NCI-H187 treated with DMSO at 0.1 percent for 48 hours (cell line): Measurements from ENCODE around the gene UBA52.
"Not testable (repeated sequence)": the region's sequence is repeated elsewhere in the genome, so short reads cannot be mapped to it uniquely, and the experiment has no call there.

Experiments used
- DNase-seq: peaks from one replicate; lab custom pipeline; 2025; lab: John Stamatoyannopoulos, UW

Gene UBA52

DNA sequence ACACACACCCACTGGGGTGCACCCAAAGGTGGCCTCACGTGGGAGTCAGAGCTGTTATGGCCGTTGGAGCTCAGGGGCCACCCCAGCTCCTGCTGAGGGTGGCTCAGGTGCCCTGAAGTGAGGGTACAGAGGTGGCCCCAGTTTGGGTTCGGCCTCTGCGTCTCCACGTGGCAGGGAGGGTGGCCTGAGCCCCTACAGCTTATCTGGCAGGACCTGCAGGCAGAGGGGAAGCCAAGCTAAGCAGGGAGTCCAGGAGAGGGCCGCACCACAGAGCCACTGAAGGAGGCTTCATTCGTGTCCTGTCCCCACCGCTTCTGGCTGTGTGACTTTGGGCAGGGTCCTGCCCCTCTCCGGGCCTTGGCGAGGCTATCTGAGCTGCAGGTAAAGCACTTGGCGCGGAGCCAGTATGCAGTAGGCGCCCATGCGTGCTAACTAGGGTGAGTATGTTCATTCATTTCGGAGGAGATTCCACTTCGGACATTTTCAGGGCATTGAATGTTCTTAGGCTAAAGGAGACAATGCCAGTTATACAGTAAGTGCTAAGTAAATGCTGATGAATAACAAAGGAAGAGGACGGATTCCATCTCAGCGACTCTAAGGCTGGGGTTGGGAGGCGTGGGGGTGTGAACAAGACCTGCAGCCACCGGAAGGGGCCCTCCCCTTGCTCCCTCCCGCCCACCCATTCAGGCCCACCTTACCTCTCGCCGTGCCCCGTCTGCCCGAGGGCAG is 21.9 kb downstream of the UBA52 start:
- DNase-seq, result no peak

- DNase-seq, result no peak
Measured at GRCh38 chr19:18594096-18594823, 22.6 kb downstream of the UBA52 start.

DNA sequence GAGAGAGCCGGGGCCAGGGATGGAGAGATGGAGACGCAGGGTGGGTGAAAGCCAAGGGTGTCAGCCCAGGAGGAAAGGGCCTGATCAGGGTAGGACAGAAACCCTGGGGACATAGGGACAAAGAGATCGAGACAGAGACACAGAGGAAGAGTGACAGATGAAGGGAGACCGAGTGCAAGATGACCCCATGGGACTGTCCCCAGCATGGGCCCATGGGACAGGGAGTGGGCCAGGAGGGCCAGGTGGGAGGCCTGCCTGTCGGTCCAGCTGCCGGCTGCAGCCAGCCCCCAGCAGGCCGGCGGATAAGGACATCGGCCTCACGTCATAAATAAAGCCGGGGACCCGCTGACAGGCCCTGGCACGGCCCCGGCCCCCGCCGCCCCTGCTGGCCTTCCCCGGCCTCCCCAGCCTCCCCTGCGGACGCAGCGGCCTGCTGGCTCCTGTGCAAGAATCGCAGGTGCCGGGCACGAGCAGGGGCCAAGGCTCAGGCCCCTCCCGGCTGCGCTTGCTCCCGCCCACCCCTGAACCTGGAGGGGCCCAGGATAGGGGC is 23.2 kb downstream of the UBA52 start:
- no peak for DNase-seq

DNA sequence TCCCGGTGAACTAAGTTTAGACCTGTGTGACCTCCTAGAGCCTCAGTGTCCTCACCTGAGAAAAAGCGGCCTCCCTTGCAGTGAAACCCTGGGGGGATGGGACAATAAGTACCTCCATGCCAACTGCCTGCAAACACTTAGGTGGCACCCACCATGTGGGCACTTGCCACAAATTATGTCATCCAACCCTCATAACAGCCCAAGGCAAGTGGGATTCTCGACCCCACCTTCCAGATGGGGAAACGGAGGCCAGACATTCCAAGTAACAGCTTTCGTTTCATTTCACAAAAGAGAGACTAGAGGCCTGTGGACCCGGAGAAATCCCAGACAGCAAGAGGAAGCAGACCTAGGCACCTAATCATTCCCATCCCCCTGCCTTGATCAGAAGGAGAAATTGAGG is 23.8 kb downstream of the UBA52 start:
- DNase-seq, result no peak

DNA sequence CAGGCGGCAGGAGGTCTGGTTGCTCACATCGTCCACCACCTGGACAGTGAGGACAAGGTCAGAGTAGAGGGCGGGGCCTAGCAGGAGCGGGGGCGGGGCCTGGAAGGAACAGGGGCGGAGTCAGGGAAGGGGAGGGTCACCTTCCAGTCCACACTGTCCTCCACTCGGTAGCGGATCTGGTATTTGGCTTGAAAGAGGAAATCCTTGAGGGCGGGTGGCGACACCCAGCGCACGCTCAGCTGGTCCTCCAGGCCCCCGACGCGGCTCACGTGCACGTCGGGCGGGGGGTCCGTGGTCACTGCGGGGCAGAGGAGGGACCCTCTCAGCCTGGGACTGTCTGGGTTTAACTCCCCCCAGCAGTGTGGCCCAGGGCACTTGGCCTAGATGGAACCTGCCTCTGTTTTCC is 25.1 kb downstream of the UBA52 start:
- no peak for DNase-seq

- DNase-seq, result no peak
Measured at GRCh38 chr19:18597809-18598660, 26.4 kb downstream of the UBA52 start.

GRCh38 chr19:18599485-18599884 is 27.8 kb downstream of the UBA52 start:
- no peak for DNase-seq

- not testable (repeated sequence) for DNase-seq
Measured at GRCh38 chr19:18600692-18601397, 29.2 kb downstream of the UBA52 start.

GRCh38 chr19:18601875-18602274 is 30.2 kb downstream of the UBA52 start:
- DNase-seq, result no peak

- DNase-seq, result no peak
Measured at GRCh38 chr19:18603255-18603957, 31.7 kb downstream of the UBA52 start.

DNA sequence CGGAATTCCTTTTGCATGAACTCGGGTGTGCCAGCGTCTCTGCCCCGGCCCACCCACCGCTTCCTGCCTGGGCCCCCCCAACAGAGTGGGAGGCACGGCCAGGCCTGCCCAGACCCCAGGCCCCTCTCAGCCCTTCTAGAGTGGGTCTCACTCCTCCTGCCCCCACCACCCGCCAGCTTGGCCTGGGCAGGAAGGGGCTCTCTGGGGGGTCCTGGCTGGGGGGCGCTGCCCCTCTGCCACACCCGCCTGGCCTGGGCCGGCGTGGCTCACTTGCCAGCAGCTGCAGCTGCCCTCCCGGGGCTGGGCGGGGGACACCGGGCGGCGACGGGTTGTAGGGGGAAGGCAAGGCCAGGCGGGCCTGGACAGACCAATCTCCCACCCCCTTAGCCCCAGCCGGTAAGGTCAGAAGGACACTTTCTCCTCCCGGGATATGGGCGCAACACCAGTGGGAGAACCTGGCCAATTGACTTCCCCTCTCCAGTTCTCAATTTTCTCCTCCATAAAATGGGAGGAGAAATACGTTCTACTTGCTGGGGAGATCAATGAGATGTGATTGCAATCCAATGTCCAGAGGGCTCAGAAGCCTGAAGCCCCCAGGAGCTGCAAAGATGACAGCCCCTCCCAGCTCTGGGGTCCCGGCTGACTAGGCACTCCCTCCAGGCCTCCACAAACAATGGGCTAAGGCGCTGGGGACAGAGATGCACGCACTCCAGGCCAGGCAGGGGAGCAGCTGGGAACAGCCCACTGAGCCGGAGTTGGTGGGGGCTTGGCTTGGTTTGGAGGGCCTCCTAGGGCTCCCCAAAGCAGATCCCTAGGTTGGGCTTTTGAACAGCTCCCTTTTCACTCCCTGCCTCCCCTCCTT is 32.5 kb downstream of the UBA52 start:
- no peak for DNase-seq

GRCh38 chr19:18604820-18605159 is 33.1 kb downstream of the UBA52 start:
- DNase-seq, result no peak

DNA sequence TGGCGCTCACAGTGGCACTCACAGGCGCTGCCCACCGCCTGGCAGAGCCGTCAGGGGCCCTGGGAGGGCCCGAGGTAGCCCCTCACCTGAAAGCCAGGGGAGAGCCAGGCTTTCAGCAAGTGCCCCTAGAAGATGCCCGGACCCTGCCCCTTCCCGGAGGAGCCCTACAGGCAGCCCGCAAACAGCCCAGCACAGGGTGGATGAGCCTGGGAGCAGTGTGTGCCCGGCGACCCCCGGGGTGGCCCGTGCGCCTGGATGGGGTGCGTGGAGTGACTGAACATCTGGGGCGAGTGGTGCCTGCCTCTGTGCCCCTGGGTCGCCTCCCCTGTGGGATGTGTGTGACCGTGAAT is 33.5 kb downstream of the UBA52 start:
- DNase-seq, result no peak

GRCh38 chr19:18605546-18606280 is 34.1 kb downstream of the UBA52 start:
- DNase-seq, result no peak

- no peak for DNase-seq
Measured at GRCh38 chr19:18606281-18607225, 34.9 kb downstream of the UBA52 start, which contains the start of gene CRLF1. Gene CRLF1 (minus strand): TSS chr19:18606799. CDS start chr19:18606656, 143 bp downstream.

DNA sequence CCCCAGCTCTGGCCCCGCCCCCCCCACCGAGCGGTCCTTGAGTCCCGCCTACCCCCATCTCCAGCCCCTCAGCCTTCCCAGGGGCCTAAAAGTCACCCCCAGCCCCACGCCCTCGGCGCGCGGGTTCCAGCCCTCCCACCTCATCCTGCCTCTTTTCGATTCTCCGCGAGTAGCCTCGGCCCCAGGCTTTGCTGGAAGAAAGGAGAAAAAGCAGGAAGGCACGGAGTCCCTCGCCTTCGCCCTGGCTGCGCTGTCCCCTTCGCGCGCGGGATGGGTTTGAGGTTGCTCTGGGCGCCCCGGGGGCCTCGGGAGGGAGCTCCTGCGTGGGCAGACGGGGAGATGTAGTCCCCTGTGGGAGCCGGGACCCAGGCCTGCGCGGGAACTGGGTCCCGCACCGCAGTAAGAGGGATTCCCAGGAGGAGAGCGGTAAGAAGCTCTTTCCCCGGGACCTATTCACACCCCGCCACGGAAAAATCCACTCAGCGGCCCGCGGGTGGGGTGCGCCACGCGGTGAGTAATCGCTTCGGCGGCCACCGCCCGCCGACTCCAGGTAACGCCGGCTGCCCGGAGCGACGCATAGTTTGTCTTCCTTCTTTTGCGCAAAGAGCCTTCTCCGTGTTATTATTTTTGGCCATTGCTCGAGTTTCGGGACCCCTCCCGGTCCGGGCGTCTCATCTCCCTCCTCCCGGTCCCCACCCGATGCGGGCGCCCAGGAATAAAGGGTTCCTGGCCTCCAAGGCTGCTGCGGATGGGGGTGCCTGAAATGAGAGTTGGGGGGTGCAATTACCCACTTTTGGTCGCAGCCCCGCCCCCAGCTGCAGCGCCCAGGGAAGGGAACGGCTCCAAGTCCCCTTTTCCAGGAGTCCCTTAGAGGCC is 35.8 kb downstream of the UBA52 start:
- no peak for DNase-seq

GRCh38 chr19:18608102-18608804 is 36.6 kb downstream of the UBA52 start:
- DNase-seq, result no peak
